ENCODE data around the gene KIAA1755. TPM values are rescaled to one million over a fixed set of nuclear protein-coding genes. Genes with fewer than 3 reads are reported as not detected.

KIAA1755 gene
- total and polyA plus RNA-seq, 5 donors from 2014 or later, result not detected

- no peaks in the 10 kb centered on the region for H3K27me3 Mint-ChIP-seq
- H3K36me3 Mint-ChIP-seq, result no peaks in the 10 kb centered on the region
- ATAC-seq (ENCODE audit: low read depth in 2 of 2) (no peak), DNase-seq (no peak)
- H3K27ac Mint-ChIP-seq, result no peak overlapping the region
- peaks cover 0 to 3% (median 0%) of the 10 kb centered on the region in 7 donors for H3K9me3 Mint-ChIP-seq
- H3K36me3 ChIP-seq (ENCODE audit: control insufficient read depth, insufficient read depth, low read length), result no peaks in the 10 kb centered on the region
- H3K4me1 Mint-ChIP-seq, result peaks cover 0 to 2% (median 0%) of the 10 kb centered on the region in 4 donors
- no peak overlapping the region for H3K27ac ChIP-seq (ENCODE audit: insufficient read depth, low read length, poor library complexity, severe bottlenecking)
- H3K9me3 ChIP-seq (ENCODE audit: control insufficient read depth in 2 of 2, low read length in 2 of 2), result no peaks in the 10 kb centered on the region
- H3K27me3 ChIP-seq (ENCODE audit: control insufficient read depth, insufficient read depth, low read length), result no peaks in the 10 kb centered on the region
- no peak overlapping the region for H3K4me3 Mint-ChIP-seq
- no peak overlapping the region for H3K4me3 ChIP-seq (ENCODE audit: low read depth, low read length)
- H3K4me1 ChIP-seq (ENCODE audit: control insufficient read depth, insufficient read depth, low read length, poor library complexity, severe bottlenecking), result no peaks in the 10 kb centered on the region
Observed at GRCh38 chr20:38277285-38277684, 16.8 kb upstream of the KIAA1755 start.

GRCh38 chr20:38275815-38276550 is 15.4 kb upstream of the KIAA1755 start:
- ATAC-seq (ENCODE audit: low read depth in 2 of 2), result no peak

DNA sequence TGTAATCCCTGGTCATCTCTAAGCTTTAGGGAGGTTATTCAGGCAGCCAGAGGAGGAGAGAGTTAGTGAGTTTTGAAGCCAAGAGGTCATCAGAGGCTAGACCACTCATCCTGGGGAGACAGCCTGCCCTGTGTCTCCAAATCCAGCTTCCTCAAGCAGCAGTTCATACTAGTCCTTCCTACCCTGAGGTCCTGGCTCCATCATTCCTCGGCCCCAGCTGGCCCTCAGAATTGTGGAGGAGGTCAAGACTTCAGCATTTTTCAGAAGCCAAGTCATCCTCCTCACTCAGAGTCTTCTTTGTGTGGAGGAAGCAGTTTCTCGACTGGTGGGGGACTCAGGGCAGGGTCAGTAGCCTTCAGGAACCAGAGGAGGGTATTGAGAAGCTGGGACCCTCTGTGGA is 12.4 kb upstream of the KIAA1755 start:
- H3K4me1 Mint-ChIP-seq, result peaks cover 0 to 2% (median 0%) of the 10 kb centered on the region in 4 donors
- DNase-seq, result no peak
- H3K27me3 Mint-ChIP-seq, result peaks cover 4% of the 10 kb centered on the region
- H3K27ac Mint-ChIP-seq, result no peak overlapping the region
- H3K27me3 ChIP-seq (ENCODE audit: control insufficient read depth, insufficient read depth, low read length), result peaks cover 2% of the 10 kb centered on the region
- no peaks in the 10 kb centered on the region for H3K4me1 ChIP-seq (ENCODE audit: control insufficient read depth, insufficient read depth, low read length, poor library complexity, severe bottlenecking)
- H3K36me3 ChIP-seq (ENCODE audit: control insufficient read depth, insufficient read depth, low read length), result no peaks in the 10 kb centered on the region
- no peaks in the 10 kb centered on the region for H3K9me3 ChIP-seq (ENCODE audit: control insufficient read depth in 2 of 2, low read length in 2 of 2)
- no peak for ATAC-seq (ENCODE audit: low read depth in 2 of 2)
- no peak overlapping the region for H3K4me3 ChIP-seq (ENCODE audit: low read depth, low read length)
- peaks cover 0 to 7% (median 0%) of the 10 kb centered on the region in 7 donors for H3K9me3 Mint-ChIP-seq
- H3K4me3 Mint-ChIP-seq, result no peak overlapping the region
- H3K27ac ChIP-seq (ENCODE audit: insufficient read depth, low read length, poor library complexity, severe bottlenecking), result no peak overlapping the region
- no peaks in the 10 kb centered on the region for H3K36me3 Mint-ChIP-seq

More at GRCh38 chr20:38275815-38276550, 15.4 kb upstream of the KIAA1755 start:
- peak in 1 of 3 donors; percentile 23 for DNase-seq
- Histone ChIP-seq H3K4me1 (ENCODE audit: control insufficient read depth, insufficient read depth, low read length, poor library complexity, severe bottlenecking) (no peaks in the 10 kb centered on the region), H3K27ac (ENCODE audit: insufficient read depth, low read length, poor library complexity, severe bottlenecking) (no peak overlapping the region), H3K9me3 (ENCODE audit: control insufficient read depth in 2 of 2, low read length in 2 of 2) (no peaks in the 10 kb centered on the region), H3K27me3 (ENCODE audit: control insufficient read depth, insufficient read depth, low read length) (no peaks in the 10 kb centered on the region), H3K36me3 (ENCODE audit: control insufficient read depth, insufficient read depth, low read length) (no peaks in the 10 kb centered on the region), H3K4me3 (ENCODE audit: low read depth, low read length) (no peak overlapping the region)
- Mint-ChIP-seq H3K4me3 (no peak overlapping the region), H3K27ac (no peak overlapping the region), H3K27me3 (no peaks in the 10 kb centered on the region), H3K9me3 (peaks cover 0 to 3% (median 0%) of the 10 kb centered on the region in 7 donors), H3K4me1 (peaks cover 0 to 2% (median 0%) of the 10 kb centered on the region in 4 donors), H3K36me3 (no peaks in the 10 kb centered on the region)

DNA sequence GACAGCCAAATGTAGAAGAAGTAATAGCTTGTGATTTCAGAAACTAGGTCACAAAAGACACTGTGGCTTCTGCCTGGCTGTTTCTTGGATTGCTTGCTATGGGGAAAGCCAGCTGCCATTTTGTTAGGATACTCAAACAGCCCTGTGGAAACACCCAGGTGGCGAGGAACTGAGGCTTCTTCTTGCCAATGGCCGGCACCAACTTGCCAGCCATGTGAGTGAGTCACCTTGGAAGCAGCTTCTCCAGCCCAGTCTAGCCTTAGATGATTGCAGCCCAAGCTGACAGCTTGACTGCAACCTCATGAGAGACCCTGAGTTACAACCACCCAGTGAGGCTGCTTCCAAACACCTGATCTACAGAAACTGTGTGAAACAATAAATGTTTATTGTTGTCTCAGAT is 11.9 kb upstream of the KIAA1755 start:
- ATAC-seq (ENCODE audit: low read depth in 2 of 2) (no peak), DNase-seq (no peak)
- Mint-ChIP-seq H3K36me3 (no peaks in the 10 kb centered on the region), H3K4me3 (no peak overlapping the region), H3K27me3 (peaks cover 7% of the 10 kb centered on the region), H3K9me3 (peaks cover 0 to 7% (median 0%) of the 10 kb centered on the region in 7 donors), H3K27ac (no peak overlapping the region), H3K4me1 (peaks cover 0 to 2% (median 0%) of the 10 kb centered on the region in 4 donors)
- no peaks in the 10 kb centered on the region for H3K9me3 ChIP-seq (ENCODE audit: control insufficient read depth in 2 of 2, low read length in 2 of 2)
- H3K36me3 ChIP-seq (ENCODE audit: control insufficient read depth, insufficient read depth, low read length), result no peaks in the 10 kb centered on the region
- H3K27me3 ChIP-seq (ENCODE audit: control insufficient read depth, insufficient read depth, low read length), result peaks cover 2% of the 10 kb centered on the region
- H3K4me1 ChIP-seq (ENCODE audit: control insufficient read depth, insufficient read depth, low read length, poor library complexity, severe bottlenecking), result no peaks in the 10 kb centered on the region
- no peak overlapping the region for H3K27ac ChIP-seq (ENCODE audit: insufficient read depth, low read length, poor library complexity, severe bottlenecking)
- no peak overlapping the region for H3K4me3 ChIP-seq (ENCODE audit: low read depth, low read length)

GRCh38 chr20:38271608-38272120 is 11.1 kb upstream of the KIAA1755 start:
- ATAC-seq (ENCODE audit: low read depth in 2 of 2) (no peak), DNase-seq (no peak)
- Histone ChIP-seq H3K27ac (ENCODE audit: insufficient read depth, low read length, poor library complexity, severe bottlenecking) (no peak overlapping the region), H3K27me3 (ENCODE audit: control insufficient read depth, insufficient read depth, low read length) (peaks cover 2% of the 10 kb centered on the region), H3K36me3 (ENCODE audit: control insufficient read depth, insufficient read depth, low read length) (no peaks in the 10 kb centered on the region), H3K9me3 (ENCODE audit: control insufficient read depth in 2 of 2, low read length in 2 of 2) (no peaks in the 10 kb centered on the region), H3K4me1 (ENCODE audit: control insufficient read depth, insufficient read depth, low read length, poor library complexity, severe bottlenecking) (no peaks in the 10 kb centered on the region), H3K4me3 (ENCODE audit: low read depth, low read length) (no peak overlapping the region)
- Mint-ChIP-seq H3K27ac (no peak overlapping the region), H3K27me3 (peaks cover 8% of the 10 kb centered on the region), H3K4me1 (peaks cover 0 to 2% (median 0%) of the 10 kb centered on the region in 4 donors), H3K4me3 (no peak overlapping the region), H3K9me3 (peaks cover 0 to 7% (median 0%) of the 10 kb centered on the region in 7 donors), H3K36me3 (no peaks in the 10 kb centered on the region)

- Mint-ChIP-seq H3K27ac (no peak overlapping the region), H3K36me3 (no peaks in the 10 kb centered on the region), H3K4me1 (peaks cover 0 to 2% (median 0%) of the 10 kb centered on the region in 4 donors), H3K27me3 (peaks cover 14% of the 10 kb centered on the region), H3K9me3 (peaks cover 0 to 7% (median 0%) of the 10 kb centered on the region in 7 donors), H3K4me3 (no peak overlapping the region)
- ATAC-seq (ENCODE audit: low read depth in 2 of 2) (no peak), DNase-seq (no peak)
- Histone ChIP-seq H3K27me3 (ENCODE audit: control insufficient read depth, insufficient read depth, low read length) (peaks cover 2% of the 10 kb centered on the region), H3K4me1 (ENCODE audit: control insufficient read depth, insufficient read depth, low read length, poor library complexity, severe bottlenecking) (no peaks in the 10 kb centered on the region), H3K27ac (ENCODE audit: insufficient read depth, low read length, poor library complexity, severe bottlenecking) (no peak overlapping the region), H3K9me3 (ENCODE audit: control insufficient read depth in 2 of 2, low read length in 2 of 2) (no peaks in the 10 kb centered on the region), H3K4me3 (ENCODE audit: low read depth, low read length) (no peak overlapping the region), H3K36me3 (ENCODE audit: control insufficient read depth, insufficient read depth, low read length) (no peaks in the 10 kb centered on the region)
Observed at GRCh38 chr20:38270869-38271605, 10.5 kb upstream of the KIAA1755 start.

GRCh38 chr20:38269715-38270114 is 9.2 kb upstream of the KIAA1755 start:
- ATAC-seq (ENCODE audit: low read depth in 2 of 2) (no peak), DNase-seq (no peak)
- Histone ChIP-seq H3K27me3 (ENCODE audit: control insufficient read depth, insufficient read depth, low read length) (peaks cover 2% of the 10 kb centered on the region), H3K36me3 (ENCODE audit: control insufficient read depth, insufficient read depth, low read length) (no peaks in the 10 kb centered on the region), H3K27ac (ENCODE audit: insufficient read depth, low read length, poor library complexity, severe bottlenecking) (no peak overlapping the region), H3K4me3 (ENCODE audit: low read depth, low read length) (no peak overlapping the region), H3K9me3 (ENCODE audit: control insufficient read depth in 2 of 2, low read length in 2 of 2) (no peaks in the 10 kb centered on the region), H3K4me1 (ENCODE audit: control insufficient read depth, insufficient read depth, low read length, poor library complexity, severe bottlenecking) (no peaks in the 10 kb centered on the region)
- no peaks in the 10 kb centered on the region for H3K4me1 Mint-ChIP-seq
- no peak overlapping the region for H3K27ac Mint-ChIP-seq
- H3K9me3 Mint-ChIP-seq, result peaks cover 0 to 4% (median 0%) of the 10 kb centered on the region in 7 donors
- H3K4me3 Mint-ChIP-seq, result no peak overlapping the region
- no peaks in the 10 kb centered on the region for H3K36me3 Mint-ChIP-seq
- H3K27me3 Mint-ChIP-seq, result peaks cover 21% of the 10 kb centered on the region

Measured in CD4-positive, CD25-positive, alpha-beta regulatory T cell (primary cell).